Epidermal melanocyte (primary cell): ENCODE results near the gene FIGN.
A peak's percentile ranks its signal among the peaks of the same experiment; 100 is the strongest.

Experiments
- DNase-seq: peaks from one replicate; pipeline ENCODE4 v3.0.0; 2011; ENCODE audit warnings: low spot score; ENCODE audit not compliant: insufficient read length

The FIGN gene

DNA sequence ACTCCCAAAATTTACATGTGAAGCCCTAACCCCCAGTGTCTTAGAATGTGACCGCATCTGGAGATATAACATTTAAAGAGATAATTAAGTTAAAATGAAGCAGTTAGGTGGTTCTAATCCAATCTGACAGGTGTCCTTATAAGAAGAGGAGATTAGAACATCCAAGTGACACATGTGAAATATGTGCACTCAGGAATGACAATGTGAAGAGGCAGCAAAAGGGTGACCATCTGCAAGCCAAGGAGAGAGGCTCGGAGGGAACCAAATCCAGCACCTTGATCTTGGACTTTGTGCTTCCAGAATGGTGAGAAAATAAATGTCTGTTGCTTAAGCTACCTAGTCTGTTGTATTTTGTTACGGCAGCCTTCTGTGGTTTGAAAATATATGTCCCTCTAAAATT, 165.4 kb downstream of the FIGN start:
- DNase-seq, result no peak

DNA sequence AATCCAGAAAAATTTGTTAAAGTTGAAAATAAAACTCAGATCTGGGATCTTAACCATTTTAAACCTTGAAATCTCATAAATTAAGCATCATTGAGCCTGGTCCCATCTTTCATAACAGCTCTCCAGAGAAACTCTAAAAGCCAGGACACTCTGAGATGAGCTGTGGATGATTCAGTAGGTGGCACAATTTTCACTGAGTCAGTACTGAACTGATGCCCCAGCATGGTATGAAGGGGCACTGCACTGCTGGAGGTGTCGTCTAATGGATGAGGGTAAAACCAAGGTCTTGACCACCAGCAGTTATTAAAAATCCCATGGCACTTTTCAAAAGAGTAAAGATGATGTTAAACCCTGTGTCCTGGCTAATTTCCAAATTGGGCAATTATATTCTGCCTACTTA, 170.6 kb downstream of the FIGN start:
- no peak for DNase-seq

DNA sequence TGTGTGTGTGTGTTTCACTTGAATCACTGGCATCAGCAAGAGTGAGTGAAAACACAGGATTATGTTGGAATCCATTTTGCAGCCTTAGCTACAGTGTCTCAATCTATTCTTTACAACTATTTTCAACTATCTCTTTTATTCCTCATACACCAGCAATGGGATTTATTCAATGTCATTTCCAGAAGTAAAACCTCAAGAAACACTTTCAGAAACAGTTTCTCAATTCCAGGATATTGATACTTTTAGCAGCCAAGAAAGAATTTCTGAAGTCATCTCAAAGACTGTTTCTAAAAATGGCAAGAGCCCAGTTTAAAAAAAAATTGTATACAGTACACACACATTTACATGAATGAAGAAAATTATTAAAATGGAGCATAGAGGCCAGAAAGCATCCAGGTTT, 171.6 kb downstream of the FIGN start:
- DNase-seq, result no peak

DNA sequence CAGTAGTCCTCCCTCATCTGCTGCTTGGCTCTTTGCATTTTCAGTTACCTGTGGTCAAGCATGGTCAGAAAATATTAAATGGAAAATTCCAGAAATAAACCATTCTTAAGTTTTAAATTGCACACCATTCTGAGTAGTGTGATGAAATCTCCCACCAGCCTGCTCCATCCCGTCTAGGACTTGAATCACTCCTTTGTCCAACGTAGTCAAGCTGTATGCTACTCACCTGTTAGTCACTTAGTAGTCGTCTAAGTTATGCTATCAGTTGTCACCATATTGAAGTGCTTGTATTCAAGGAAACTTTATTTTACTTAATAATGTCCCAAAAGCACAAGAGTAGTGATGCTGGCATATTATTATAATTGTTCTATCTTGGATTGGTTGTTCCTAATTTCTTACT, 172.5 kb downstream of the FIGN start:
- no peak for DNase-seq

DNA sequence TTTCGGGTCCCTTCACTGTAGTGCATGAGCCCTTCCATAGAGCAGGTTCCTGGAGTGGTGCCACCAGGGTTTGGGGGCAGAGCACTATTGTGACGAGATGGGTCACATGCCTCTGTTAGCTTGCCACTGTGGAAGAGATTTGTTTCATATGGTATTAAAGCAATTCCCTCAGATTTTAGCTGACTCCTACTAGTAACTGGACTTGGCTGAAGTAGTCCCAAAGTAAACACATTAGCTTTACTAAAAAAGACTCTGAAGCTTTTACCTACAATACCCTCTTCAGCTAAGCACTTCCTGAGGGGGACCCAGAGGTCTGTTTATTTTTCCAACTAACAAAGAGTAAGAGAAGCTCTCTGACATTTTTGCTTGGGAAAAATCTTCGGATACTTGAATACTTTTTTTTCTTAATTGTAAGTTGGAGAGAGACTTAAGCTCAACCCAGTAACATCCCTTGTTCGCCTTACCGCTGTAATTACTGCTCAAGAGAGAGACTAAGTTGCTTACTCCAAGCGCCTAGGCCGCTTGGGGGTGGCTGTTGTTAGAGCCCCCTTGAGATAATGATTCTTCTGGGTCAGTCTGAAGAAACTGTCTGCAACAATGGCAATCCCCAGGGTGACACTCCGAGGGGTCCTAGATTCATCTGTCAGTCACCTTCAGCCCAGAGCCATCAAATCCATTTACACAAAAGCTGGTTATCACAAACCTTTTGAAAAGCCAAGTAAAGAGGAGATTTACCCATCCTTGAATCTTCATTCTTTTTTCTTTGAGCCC, 177.4 kb downstream of the FIGN start:
- DNase-seq, result no peak

DNA sequence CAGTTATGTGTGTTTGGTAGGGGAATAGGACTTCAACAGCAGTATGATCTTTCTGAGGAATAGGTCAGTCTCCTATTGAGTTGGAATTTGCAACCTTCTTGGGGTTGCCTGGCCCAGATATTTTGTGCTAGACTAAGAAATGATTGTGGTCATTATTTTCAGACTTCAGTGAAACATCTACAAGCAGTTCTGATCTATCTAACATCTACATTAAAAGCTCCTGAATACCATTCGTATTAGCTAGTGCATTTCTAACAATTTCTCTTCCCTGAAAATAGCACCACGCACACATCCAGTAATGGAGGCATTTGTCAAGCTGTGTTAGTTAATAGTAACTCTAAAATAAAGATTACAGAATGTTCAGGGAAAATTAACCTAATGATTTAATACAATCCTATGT, 179.3 kb downstream of the FIGN start:
- DNase-seq, result no peak

DNA sequence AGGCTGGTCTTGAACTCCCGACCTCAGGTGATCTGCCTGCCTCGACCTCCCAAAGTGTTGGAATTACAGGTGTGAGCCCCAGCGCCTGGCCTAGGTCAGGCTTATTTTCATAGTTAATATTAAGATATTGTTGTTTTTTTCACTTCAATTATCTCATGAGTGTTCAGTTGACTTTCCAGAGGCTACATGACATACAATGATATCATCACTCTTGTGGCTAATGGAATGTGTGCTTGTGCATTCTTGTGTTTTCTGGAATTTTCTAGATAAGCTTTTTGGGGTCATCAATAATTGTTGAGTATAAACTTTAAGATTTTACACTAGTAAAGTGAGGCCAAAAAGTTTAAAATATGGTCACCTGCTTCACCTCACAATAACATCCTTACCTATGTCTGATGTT, 180.9 kb downstream of the FIGN start:
- DNase-seq, result no peak

DNA sequence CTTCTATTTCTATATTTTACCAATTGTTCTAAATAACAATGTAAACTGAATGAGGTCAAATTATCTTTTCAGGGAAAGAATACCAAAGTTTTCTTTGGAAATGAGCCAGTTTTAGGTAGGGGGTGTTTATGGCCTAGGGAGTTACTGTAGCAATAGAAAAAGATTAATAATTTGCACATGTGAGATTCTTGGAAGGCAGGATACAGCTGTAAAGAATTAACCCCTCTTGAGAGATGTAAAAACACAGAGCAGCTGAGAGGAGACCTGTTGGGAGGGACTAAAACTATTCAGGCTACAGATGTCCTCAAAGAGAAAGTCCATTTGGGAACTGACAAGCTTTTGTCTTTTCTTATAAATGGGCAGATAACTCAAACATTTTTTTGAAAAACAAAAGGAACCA, 182.2 kb downstream of the FIGN start:
- no peak for DNase-seq

DNA sequence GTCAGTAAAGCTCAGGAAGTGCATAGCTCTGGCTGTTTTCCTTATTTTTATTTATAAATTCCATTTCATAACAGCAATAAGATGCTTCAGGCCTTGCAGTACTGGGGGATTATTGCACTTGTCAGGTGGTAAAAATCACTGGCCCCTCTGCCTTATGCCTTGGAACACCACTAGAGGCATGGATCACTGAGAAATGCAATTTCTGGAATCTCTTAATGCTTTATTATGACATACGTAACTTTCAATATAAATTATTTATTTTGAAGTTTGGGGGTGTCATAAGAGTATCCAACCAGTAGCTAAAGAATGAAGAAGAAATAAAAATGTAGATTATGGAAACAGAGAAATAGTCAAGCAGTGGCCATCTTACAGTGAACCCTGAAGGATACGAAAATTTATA, 183.1 kb downstream of the FIGN start:
- no peak for DNase-seq

DNA sequence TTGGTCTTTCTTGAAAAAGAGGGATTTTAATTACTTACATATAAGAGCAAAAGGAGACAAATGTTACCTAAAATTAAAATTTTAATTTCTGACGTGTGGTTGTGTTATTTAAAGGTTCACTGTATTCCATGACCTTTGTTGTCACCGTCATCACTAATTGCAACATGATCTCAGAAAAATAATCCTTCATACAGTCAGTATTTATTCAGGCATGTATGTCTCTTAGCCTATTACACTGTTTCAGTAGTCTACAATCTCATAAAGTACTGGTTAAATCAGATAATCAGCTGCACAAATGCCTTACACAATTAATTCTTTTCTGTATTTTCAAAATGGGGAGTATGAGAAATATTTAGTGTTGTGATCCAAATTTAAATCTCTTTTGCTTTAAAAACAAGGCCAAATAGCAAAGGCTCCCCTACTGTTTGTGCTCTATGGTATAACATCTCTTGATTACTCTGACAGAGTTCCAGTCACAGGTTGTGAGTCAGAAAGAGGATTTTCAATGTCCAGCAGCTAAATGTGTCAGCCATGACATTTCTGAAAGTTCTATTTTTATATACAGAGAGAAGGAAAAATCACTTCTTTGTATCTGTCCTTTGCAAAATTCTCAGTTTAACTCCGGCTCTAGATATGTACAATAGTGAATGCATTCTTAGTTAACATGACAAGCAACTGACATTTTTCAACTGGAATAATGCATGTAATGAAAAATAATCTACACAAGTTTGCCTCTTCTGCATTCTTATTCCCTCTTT, 184.0 kb downstream of the FIGN start:
- peak; percentile 42 for DNase-seq

DNA sequence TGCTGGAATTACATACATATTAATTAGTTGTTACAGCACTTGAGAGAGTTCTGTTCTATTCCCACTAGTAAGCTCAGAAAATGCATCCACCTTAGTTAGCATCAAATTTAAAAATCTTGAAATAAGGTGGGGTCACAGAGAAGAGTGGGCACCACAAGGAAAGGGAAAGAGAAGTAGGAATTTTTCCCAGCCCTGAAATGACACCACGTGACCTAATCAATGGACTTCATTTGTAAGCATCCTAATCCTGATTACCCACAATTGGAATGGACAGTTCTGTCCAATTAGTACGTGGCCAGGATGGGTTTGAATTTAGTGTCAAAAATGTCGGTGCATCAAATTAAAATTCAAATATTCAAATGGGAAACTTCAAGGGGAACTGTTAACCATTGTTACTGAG, 186.8 kb downstream of the FIGN start:
- DNase-seq, result no peak
